CD1c-positive myeloid dendritic cell (primary cell): ENCODE measurements around the gene ZFAND3.

Source experiments
- DNase-seq: peaks from one replicate; pipeline ENCODE4 v3.0.0-alpha.2; 2016; ENCODE audit errors: extremely low spot score

The ZFAND3 gene

DNA sequence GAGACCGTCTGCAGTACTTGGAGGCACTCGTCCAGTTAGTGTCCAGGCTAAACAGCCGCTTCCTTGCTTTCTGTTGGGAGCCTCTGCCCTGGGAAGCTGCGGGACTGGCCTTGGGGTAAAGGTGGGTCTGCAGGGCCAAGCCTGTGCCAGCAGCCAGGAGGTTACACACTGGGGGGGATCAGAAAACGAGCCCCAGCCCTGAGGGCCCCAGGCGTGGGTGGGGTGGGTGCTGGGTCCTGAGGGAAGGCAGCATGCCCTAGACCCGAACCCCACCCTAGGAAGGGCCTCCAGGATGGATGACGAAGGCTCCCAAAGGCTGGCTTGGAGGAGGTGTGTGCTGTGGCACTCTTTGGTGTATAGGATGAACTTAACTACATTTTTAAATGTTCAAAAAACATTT, 335.2 kb downstream of the ZFAND3 start:
- no peak for DNase-seq

DNA sequence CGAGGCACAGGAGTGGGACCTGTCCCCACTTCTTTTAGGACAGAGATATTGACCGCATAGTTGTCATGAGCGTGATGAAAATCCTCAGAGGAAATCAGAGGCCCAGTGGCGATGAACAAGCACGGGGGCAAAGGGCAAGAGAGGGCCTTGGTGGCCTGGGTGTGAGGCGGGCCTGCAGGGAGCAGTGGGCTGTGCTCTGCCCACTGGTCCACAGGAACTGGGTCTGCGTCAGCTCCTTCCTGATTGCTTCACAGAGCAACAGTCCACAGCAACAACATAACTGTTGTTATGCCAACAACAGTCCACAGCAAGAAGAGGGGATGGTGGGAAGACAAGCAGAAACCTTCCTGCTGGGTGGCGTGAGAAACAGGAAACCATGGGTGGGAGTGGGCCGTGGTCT, 335.6 kb downstream of the ZFAND3 start:
- DNase-seq: peak; percentile 75

DNA sequence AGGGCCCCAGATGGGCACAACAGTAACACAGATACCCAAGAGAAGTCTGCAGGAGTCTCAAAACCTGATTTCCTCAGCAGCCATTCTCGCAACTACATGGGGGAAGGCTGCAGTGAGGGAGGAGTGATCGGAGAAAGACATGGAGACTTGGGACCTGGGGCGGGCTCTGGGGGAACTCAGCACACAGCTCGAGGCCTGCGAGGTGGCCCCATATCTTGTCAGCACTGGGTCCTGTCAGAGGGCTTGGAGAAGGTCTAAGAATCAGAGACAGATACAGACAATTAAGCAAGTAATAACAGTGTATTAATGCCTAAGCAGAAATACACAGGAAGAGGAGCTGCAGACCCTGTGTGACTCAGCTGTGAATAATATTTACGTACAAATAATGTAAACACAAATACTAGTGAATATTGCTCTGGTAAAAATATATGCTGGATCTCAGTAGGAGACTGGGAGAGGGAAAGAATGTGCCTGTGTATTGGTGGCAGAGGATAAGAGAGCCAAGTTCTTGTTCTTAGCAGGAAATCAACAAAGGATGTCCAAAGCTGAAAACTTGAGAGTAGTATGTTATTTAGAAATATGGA, 336.2 kb downstream of the ZFAND3 start:
- DNase-seq: no peak

DNA sequence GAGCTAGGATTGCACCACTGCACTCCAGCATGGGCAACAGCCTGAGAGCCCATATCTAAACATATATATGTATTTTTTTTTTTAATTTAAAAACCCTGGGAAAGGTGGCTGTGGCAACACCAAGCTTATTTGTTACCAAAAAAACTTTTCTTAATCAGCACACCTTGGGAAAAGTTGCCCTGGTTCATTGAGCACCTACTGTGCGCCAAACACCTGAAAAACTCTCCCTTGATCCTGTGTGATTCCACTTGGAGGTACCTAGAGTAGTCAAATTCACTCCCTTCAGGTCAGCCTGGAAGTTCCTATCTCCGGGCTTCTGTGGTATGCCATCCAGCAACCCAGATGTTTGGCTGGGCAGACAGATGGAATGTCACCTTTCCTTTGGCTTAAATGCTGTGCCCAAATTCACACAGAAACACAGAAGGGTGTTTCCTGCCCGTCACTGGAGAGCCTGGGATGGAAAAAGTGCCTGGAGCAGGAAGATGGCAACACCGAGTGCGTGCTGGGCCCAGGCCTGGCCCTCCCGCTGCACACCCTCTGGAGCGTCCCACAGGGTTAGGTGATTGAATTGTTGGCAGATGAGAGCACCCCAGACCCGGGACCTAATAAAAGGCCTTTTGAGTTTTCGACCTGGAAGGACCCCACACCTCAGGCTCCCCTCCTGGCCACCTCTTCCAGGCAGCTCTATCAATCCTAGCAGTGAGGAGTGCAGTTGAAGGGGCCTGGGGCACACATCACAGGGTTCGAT, 337.5 kb downstream of the ZFAND3 start:
- no peak for DNase-seq

DNA sequence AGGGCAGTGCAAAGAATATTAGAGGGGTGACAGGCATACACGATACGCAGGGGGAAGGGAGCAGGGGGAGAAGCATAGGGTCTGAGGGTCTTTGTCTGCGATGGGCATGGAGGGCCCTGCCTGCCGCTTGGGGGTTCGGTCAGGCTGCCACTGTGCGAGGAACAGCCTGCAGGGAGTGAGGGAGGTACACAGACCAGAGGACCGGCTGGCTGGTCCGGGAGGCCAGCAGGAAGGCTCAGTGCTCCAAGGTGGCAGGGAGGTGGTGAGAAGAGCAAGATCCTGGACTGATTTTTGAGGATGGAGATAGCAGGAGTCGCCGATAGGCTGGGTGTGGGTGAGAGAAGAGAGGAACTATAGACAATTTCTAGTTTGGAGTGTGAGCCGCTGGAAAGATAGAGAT, 338.4 kb downstream of the ZFAND3 start:
- DNase-seq: no peak

DNA sequence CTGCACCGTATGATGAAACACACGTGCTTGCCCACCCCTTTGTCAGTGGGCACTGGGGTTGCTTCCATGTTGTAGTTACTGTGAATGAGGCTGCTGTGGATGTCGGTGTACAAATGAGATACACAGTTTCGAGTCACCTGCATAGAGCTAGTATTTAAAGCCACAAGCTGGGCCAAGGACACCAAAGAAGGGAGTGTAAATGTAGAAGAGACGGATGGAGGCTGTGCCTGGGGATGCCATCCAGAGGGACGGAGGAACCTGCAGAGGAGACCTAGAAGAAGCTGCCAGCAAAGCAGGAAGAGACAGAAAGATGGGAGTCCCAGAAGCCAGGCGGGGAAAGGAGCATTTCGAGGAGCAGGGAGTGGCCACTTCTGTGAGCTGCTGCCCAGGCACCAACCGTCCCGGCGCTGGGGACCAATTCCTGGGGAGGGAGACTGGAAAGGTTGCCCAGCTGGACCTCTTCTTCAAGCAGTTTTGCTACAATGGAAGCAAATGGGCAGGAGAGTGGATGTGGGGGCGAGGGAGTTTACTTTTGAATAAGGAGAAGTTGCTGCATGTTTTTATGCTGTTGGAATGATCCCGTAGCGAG, 339.3 kb downstream of the ZFAND3 start:
- DNase-seq: no peak

DNA sequence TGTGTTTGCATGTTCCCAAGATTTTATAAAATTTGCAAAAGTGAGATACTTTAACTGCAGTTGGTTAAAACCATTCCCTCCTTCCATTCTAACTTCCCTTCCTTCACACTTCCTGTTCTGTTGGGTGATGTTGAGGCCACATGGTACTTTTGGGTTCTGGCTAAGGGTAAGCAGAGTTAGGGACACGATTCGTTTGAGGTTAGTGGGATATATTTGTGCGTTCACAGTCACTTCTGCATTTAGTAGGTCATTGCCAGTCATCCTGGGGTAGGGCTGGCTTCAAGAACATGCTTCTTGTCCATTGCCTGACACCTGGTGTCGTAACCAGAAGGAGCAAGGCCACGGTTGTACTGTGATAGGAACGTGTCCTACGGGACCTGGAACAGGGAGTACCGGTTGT, 340.1 kb downstream of the ZFAND3 start:
- peak; percentile 9 for DNase-seq

DNA sequence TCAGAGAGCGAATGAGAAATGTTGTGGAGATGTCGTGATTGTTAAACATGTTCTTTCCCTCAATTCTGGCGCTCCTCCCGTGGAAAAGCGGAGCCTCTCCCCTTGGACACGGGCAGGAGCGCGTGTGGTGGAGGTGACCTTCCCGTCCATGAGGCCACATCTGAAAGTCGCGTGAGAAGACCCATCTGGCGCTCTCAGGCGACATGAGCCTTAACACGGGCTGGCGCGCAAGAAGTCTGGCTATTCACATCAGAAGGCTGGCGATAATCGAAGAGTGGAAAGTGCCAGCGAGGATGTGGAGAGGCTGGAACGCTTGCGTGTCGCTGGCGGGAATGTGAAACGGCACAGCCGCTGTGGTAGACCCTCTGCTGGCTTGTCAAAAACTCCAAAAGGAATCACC, 341.3 kb downstream of the ZFAND3 start:
- no peak for DNase-seq

DNA sequence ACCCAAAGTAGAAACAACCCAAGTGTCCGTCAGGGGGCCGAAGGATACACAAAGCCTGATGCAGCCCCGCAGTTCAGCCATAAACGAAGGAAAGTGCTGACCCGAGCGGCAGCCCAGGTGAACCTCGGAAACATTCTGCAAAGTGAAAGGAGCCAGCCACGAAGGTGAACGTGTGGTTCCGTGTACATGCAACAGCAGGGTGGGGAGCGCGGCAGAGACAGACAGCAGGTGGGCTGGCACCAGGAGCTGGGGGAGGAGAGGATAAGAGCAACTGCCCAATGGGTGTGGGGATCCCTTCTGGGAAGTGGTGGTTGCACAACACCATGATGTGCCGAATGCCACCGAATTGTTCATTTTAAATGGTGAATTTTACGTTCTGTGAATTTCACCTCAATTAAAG, 341.8 kb downstream of the ZFAND3 start:
- DNase-seq: no peak

DNA sequence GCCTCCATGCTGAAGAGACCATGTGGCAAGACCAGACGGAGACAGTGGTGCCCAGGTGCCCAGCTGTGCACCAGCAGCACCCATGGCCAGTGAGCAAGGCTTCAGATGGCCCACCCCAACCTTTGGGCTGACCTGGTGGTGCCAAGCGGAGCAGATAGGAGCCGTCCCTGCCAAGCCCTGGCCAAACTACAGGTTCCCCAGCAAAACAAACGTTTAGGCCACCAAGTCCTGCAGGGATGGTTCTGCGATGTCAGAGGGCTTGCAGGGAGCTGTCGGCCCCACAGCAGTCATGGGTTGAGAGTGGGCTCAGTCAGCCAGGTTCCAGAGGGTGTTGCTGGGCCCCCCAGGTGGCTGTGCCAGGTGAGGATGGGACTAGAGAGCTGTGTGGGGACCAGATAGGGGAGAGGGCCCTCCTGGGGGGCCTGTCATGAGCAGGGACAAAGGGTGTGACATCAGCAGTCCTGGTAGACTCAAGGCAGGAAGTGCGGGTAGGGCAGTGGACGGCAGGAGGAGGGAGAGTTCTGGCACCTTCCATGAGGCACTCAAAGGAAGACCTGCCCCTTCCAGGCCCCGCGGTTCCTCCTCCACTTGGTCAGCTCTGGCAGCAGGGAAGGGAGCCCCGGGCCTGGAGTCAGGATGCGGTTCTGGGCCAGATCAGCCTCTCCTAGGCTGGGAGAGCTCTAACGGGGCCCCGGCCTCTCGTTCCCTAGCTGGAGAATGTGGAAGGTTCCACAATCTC, 342.4 kb downstream of the ZFAND3 start:
- no peak for DNase-seq

DNA sequence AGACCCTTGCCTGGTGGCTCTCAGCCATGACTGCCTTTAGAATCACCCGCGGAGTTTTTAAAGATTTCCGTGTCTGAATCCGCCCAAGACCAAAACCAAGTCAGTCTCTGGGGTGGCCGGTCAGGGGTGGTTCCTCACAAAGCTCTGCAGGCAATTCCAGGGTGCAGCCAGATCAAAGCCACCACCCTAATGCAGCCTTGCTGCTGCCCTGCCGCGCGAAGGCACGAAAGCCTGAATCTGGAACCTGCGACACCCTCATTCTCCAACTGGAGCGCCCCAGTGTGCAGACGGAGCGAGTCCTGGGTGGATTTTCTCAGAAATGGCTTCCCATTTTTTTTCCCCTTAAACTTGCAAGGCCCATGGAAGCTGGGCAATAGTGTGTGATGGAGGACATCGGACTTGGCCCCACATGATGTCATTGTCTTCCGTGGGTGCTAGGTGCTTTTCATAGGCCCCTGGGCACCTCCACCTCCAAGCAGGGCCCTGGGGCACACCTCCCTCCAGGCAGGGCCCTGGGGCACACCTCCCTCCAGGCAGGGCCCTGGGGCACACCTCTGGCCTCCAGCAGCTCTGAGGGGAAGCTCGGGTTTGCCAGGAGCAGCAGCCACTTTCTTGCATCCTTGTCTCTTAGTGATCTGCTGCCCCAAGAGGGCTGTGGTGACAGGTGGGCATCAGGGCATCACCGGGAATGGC, 343.1 kb downstream of the ZFAND3 start:
- DNase-seq: no peak

DNA sequence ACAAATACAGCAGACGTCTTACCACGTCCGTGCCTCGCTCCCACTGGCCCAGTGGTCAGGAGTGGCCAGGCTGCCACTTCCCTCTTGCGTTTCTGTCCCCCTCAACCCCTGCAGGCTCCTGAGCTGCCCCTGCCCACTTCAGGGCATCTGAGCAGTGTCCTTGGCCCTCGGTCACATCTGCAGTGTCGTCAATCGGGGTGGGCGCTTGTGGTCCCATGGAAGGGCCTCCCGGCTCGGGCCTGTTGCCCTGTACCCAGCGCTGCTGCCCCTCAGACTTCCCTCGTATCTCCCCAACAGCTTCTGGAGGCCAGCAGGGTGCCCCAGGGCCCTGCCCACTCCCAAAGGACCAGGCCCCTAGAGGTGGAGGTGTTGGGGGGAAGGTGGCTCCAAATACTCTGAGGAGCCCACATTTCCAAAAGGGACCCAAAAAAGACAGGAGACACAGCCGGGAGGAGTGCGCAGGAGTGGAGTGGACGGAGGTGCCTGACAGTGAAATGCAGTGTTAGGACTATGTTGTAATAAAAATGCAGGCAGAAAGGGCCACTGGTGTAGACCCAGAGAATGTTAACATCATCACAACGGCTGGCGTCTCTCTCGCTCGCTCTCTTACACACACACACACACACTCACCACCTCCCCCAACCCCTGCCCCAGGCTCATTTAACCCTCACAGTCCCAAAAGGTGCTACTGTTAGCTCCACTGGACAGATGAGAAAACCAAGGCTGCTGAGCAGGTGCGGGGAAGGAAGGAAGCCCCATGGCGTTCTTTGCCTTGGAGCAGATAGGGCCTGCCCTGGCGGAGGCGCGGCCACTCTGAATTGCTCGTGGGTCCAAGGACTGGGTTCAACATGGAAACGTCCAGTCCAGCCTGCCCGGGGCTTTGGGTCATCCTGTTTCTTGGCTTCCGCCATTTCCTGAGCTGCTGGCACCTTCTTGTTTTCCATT, 343.9 kb downstream of the ZFAND3 start:
- DNase-seq: no peak

DNA sequence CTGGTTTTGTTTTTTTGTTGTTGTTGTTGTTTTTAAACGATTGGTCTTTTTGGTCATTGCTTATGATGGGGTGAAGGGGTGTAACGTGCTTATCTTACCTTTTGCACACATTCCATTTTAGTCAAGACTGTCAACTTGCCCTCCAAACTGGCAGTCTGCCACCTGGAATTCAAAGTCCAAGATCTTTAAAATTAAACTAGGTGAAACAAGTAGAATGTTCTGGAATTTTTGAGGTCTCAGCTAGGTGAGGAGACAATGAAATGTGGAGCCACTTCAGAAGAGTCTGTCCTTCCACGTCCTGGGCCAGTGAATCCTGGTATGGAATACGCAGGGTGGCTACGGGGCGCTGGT, 344.6 kb downstream of the ZFAND3 start:
- DNase-seq: no peak

DNA sequence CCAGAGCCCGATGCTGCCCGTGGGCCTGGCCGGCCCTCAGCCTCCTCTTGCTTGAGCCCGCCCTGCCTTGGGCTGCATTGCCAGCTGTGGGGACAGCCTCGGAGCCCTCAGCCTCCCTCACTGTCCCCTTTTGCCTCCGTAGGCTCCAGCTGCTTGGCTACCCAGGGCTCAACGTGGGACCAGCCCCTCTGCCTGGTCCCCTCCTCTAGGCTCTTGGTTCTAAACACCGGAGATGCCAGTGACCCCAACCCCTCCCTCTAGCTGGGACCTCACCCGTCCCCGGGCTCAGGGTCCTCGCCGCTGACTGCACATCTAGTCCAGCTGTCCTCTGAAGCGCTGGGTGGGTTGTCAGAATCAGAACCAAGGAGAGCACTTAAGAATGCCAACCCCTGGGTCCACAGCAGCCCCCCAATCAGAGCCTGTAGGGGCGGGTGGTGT, 345.2 kb downstream of the ZFAND3 start:
- no peak for DNase-seq

DNA sequence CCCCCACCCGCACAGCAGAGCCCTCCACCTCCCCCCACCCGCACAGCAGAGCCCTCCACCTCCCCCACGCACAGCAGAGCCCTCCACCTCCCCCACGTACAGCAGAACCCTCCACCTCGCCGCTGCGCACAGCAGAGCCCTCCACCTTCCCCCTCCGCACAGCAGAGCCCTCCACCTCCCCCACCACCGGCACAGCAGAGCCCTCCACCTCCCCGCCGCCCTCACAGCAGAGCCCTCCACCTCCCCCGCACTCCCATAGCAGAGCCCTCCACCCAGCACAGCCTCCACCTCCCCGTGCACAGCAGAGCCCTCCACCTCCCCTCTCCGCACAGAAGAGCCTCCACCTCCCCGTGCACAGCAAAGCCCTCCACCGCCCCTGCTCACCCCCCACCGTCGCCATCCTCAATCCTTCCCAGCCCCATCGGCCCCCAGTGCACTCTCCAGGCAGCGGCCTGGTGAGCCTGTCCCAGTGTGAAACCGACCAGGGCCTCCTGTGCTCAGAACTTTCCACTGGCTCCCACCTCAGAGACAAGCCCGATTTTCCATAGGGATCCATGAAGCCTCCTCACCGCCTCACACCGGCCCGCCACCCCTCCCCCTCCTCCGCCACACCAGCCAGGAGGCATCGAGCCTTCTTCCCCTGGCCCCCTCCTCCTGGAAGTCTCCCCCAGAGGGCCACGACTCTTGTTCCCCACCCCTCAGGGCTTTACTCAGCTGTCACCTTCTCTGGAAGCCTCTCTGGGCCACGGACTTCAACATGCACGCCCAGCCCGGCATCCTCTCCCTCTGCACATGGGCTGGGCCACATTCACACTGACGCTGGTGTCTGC, 347.1 kb downstream of the ZFAND3 start:
- DNase-seq: no peak

DNA sequence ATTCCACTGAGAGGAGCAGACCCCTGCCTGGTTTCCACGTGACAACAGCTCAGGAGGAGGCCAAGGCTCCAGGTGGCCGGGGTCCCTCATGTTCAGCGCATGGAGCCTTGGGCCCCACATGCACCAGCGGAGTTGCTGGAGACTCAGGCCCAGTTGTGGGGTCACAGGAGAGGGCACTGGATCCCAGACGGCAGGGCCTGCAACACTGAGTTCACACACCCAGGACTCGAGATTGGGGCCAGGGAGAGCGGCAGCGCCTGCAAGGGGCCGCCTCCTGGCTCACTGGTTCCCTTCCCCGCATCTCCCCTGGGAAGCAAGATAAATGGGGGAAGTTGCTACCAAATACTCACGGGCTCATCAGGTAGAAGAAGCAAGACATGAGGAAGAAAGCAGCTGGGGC, 348.1 kb downstream of the ZFAND3 start:
- no peak for DNase-seq

DNA sequence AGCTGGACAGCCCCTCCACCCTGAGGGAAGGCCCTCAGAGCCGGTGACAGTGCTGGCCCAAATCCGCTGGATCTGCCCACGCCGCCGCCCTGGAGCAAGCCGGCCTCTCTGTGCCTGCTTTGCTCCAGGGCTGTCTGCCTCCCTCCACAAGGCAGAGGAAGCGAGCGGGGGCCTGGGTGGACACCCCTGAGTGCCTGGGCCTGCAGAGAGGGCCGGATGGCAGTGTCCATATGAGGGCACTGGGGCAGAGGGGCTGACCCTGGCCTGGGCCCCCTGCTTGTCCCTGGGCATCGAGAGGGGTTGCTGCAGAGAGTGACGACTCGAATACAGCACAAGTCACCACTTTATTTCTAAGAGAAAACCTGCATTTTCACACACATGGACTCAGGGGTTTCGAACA, 348.6 kb downstream of the ZFAND3 start:
- no peak for DNase-seq

DNA sequence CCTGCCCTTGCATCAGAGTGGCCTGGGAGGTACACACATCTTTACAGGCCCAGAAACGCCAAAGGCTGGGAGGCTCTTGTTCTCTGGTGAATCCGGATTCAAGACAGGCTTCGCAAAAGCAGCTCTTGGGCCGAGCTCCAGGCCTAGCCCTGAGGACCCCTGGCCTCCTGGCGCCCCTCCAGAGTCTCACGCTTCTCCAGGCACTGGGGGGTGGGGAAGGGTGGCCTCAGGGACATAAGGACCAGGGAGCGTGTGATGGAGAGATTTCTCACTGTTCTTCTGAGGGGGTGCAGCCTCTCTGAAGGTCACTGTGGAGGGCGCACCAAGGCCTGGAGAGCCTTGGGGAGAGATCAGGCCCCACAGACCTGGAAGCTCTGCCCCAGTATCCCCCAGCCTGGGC, 349.2 kb downstream of the ZFAND3 start:
- DNase-seq: no peak

DNA sequence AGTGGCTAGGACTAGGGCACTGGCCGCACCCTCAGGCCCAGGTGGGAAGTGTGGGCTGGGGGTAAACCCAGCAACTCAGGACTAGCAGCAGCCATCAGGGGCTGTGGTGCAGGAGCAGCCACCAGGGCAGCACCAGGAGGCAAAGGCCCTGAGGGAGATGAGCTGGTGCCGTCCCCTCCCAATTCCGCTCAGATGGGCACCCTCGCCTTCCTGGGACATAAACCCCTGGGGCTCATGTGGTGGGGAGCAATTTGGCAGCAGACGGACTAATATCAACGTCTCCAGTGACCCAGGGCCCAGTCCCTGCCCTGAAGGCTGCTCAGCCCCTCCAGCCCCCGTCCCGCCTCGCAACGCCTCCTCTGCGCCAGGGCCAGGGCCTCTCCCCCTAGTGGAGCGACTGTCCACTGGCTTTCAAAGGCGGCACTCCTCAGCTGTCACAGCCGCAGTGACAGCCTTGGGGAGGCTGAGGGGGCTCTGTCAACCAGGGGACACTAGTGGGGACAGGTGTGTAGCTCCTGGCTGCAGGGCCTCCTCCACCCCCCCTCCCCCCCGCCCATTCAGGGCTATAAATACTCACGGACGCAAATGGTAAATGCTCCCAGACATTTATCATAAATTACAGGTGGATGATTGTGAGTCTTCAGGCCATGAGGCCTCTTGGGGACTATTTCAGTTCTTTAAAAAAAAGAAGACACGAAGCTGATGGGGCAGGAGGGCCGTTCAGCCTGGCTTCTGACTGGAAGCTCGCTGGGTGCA, 349.9 kb downstream of the ZFAND3 start:
- DNase-seq: no peak
